ENCODE results near the gene SLC1A7. TPM values are rescaled to one million over a fixed set of nuclear protein-coding genes. Genes with fewer than 3 reads are reported as not detected.

The SLC1A7 gene
- total and polyA plus RNA-seq, 2 experiments from 2014 or later, result not detected

- H3K4me1 ChIP-seq (ENCODE audit: insufficient read depth), result peaks cover 4% of the 10 kb centered on the region
- H3K9me3 ChIP-seq (ENCODE audit: low read depth), result peaks cover 6% of the 10 kb centered on the region
- DNase-seq (ENCODE audit: low spot score), result no peak
- no peaks in the 10 kb centered on the region for H3K9me2 ChIP-seq (replicated peaks; ENCODE audit: insufficient read depth)
- H3K27me3 ChIP-seq, result no peaks in the 10 kb centered on the region
- H2AFZ ChIP-seq, result no peak overlapping the region
- H3K4me2 ChIP-seq, result no peak overlapping the region
- H4K20me1 ChIP-seq (ENCODE audit: insufficient read depth, poor library complexity, severe bottlenecking), result no peaks in the 10 kb centered on the region
- peak overlapping the region; percentile 14 for H3K27ac ChIP-seq
- TF ChIP-seq CTCF (IDR thresholded peaks at IDR 0.05; ENCODE audit: poor library complexity) (no peak), EZH2 (IDR thresholded peaks at IDR 0.05; ENCODE audit: borderline replicate concordance) (no peak)
- no peak overlapping the region for H3K4me3 ChIP-seq
- H3K36me3 ChIP-seq (replicated peaks; ENCODE audit: insufficient read depth, low read depth), result no peaks in the 10 kb centered on the region
- WGBS (ENCODE audit: low lambda C conversion rate, missing lambda C conversion rate), result 77% methylated on average over 8 of the region's 8 CpGs
- no peaks in the 10 kb centered on the region for H3K79me2 ChIP-seq
These were observed 3.2 kb downstream of the SLC1A7 start for GRCh38 chr1:53138991-53139884.

- H3K9me3 ChIP-seq (ENCODE audit: low read depth), result peaks cover 6% of the 10 kb centered on the region
- no peaks in the 10 kb centered on the region for H3K79me2 ChIP-seq
- no peak overlapping the region for H3K27ac ChIP-seq
- no peaks in the 10 kb centered on the region for H3K9me2 ChIP-seq (replicated peaks; ENCODE audit: insufficient read depth)
- no peaks in the 10 kb centered on the region for H3K27me3 ChIP-seq
- no peaks in the 10 kb centered on the region for H4K20me1 ChIP-seq (ENCODE audit: insufficient read depth, poor library complexity, severe bottlenecking)
- WGBS (ENCODE audit: low lambda C conversion rate, missing lambda C conversion rate), result 77% methylated on average over 1 of the region's 1 CpG
- H3K4me1 ChIP-seq (ENCODE audit: insufficient read depth), result peaks cover 4% of the 10 kb centered on the region
- TF ChIP-seq CTCF (IDR thresholded peaks at IDR 0.05; ENCODE audit: poor library complexity) (no peak), EZH2phosphoT487 (IDR thresholded peaks at IDR 0.05; ENCODE audit: low read depth, severe bottlenecking, unreplicated experiment) (no peak)
- no peak overlapping the region for H3K4me2 ChIP-seq
- no peak overlapping the region for H2AFZ ChIP-seq
- H3K36me3 ChIP-seq (replicated peaks; ENCODE audit: insufficient read depth, low read depth), result no peaks in the 10 kb centered on the region
- H3K4me3 ChIP-seq, result no peak overlapping the region
- DNase-seq (ENCODE audit: low spot score), result no peak
These were observed 4.7 kb downstream of the SLC1A7 start for GRCh38 chr1:53137729-53138128.

GRCh38 chr1:53135735-53136114 is 6.7 kb downstream of the SLC1A7 start:
- H2AFZ ChIP-seq, result no peak overlapping the region
- H3K9me3 ChIP-seq (ENCODE audit: low read depth), result peaks cover 6% of the 10 kb centered on the region
- no peaks in the 10 kb centered on the region for H3K36me3 ChIP-seq (replicated peaks; ENCODE audit: insufficient read depth, low read depth)
- peaks cover 4% of the 10 kb centered on the region for H3K4me1 ChIP-seq (ENCODE audit: insufficient read depth)
- 72% methylated on average over 4 of the region's 4 CpGs for WGBS (ENCODE audit: low lambda C conversion rate, missing lambda C conversion rate)
- H3K79me2 ChIP-seq, result no peaks in the 10 kb centered on the region
- no peaks in the 10 kb centered on the region for H3K9me2 ChIP-seq (replicated peaks; ENCODE audit: insufficient read depth)
- H3K4me2 ChIP-seq, result no peak overlapping the region
- H3K27me3 ChIP-seq, result no peaks in the 10 kb centered on the region
- no peak overlapping the region for H3K4me3 ChIP-seq
- H3K27ac ChIP-seq, result no peak overlapping the region
- DNase-seq (ENCODE audit: low spot score), result no peak
- TF ChIP-seq EZH2phosphoT487 (IDR thresholded peaks at IDR 0.05; ENCODE audit: low read depth, severe bottlenecking, unreplicated experiment), result no peak
- TF ChIP-seq EZH2 (IDR thresholded peaks at IDR 0.05; ENCODE audit: borderline replicate concordance), result no peak
- TF ChIP-seq CTCF (IDR thresholded peaks at IDR 0.05; ENCODE audit: poor library complexity), result no peak
- H4K20me1 ChIP-seq (ENCODE audit: insufficient read depth, poor library complexity, severe bottlenecking), result no peaks in the 10 kb centered on the region
